ENCODE data around the gene GPR142.

GPR142 gene

GRCh38 chr17:74345433-74346241 lies 21.7 kb upstream of the GPR142 start:
- no peak for DNase-seq

GRCh38 chr17:74347646-74348045 lies 19.7 kb upstream of the GPR142 start:
- DNase-seq: no peak

GRCh38 chr17:74349120-74349519 lies 18.2 kb upstream of the GPR142 start:
- no peak for DNase-seq

- no peak for DNase-seq
These were observed 16.8 kb upstream of the GPR142 start for GRCh38 chr17:74350486-74350885.

- no peak for DNase-seq
These were observed 15.6 kb upstream of the GPR142 start for GRCh38 chr17:74351552-74352210.

GRCh38 chr17:74353446-74354060 lies 13.8 kb upstream of the GPR142 start:
- no peak for DNase-seq

- no peak for DNase-seq
These were observed 13.2 kb upstream of the GPR142 start for GRCh38 chr17:74354123-74354522.

GRCh38 chr17:74354561-74354960 lies 12.7 kb upstream of the GPR142 start:
- no peak for DNase-seq

- no peak for DNase-seq
These were observed 12.2 kb upstream of the GPR142 start for GRCh38 chr17:74355065-74355464.

GRCh38 chr17:74356646-74357465 lies 10.4 kb upstream of the GPR142 start:
- DNase-seq: no peak

- no peak for DNase-seq
These were observed 9.9 kb upstream of the GPR142 start for GRCh38 chr17:74357466-74357809.

- DNase-seq: no peak
These were observed 8.6 kb upstream of the GPR142 start for GRCh38 chr17:74358697-74359096.

GRCh38 chr17:74359916-74360315 lies 7.4 kb upstream of the GPR142 start:
- DNase-seq: no peak

GRCh38 chr17:74360899-74361229 lies 6.4 kb upstream of the GPR142 start:
- DNase-seq: no peak

- DNase-seq: peak; percentile 94
These were observed 5.9 kb upstream of the GPR142 start, which contains the start of gene BTBD17 for GRCh38 chr17:74361230-74362068. BTBD17 (minus strand) TSS chr17:74361868; CDS start chr17:74361819, 49 bp downstream.

GRCh38 chr17:74362069-74362405 lies 5.3 kb upstream of the GPR142 start:
- peak; percentile 84 for DNase-seq

GRCh38 chr17:74362810-74363498 lies 4.4 kb upstream of the GPR142 start:
- DNase-seq: peak; percentile 91

GRCh38 chr17:74368341-74369081 lies 1.2 kb downstream of the GPR142 start:
- peak; percentile 51 for DNase-seq

- no peak for DNase-seq
These were observed 1.9 kb downstream of the GPR142 start for GRCh38 chr17:74369221-74369620.

GRCh38 chr17:74369665-74370490 lies 2.6 kb downstream of the GPR142 start:
- no peak for DNase-seq
